VCaP (cell line): Measurements from ENCODE around the gene RAB36.

ENCODE experiments used
- H3K27ac ChIP-seq: fragments of 450-650 bp; 2 replicates; pipeline ENCODE4 v1.5.1; 2017
- TF ChIP-seq, protein P1 (sequence below): fragments of 450-650 bp; conservative IDR thresholded peaks from 2 replicates; pipeline ENCODE4 v1.5.1; 2017; ENCODE audit warnings: mild to moderate bottlenecking, moderate library complexity

RAB36 gene

DNA sequence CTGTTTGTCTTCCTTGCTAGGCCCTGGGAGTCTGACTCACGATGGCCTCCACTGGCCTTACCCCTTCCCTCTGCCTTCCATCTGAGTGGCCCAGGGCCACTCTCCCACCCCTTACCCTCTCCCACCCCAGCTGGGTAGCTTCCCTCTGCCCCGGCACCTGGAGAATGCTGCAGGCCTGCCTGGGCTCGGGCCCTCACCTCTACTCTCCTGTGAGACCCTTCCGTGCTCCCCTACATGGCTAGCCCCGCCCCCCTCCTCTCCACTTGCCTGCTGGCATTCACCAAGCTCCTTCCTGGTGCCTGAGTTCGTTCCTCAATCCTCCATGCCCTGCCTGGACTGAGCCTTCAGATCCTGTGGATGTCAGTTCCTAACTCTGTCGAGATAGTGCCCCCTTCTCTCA, 8.7 kb downstream of the RAB36 start:
- TF ChIP-seq, protein P1, sequence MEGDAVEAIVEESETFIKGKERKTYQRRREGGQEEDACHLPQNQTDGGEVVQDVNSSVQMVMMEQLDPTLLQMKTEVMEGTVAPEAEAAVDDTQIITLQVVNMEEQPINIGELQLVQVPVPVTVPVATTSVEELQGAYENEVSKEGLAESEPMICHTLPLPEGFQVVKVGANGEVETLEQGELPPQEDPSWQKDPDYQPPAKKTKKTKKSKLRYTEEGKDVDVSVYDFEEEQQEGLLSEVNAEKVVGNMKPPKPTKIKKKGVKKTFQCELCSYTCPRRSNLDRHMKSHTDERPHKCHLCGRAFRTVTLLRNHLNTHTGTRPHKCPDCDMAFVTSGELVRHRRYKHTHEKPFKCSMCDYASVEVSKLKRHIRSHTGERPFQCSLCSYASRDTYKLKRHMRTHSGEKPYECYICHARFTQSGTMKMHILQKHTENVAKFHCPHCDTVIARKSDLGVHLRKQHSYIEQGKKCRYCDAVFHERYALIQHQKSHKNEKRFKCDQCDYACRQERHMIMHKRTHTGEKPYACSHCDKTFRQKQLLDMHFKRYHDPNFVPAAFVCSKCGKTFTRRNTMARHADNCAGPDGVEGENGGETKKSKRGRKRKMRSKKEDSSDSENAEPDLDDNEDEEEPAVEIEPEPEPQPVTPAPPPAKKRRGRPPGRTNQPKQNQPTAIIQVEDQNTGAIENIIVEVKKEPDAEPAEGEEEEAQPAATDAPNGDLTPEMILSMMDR, result no peak
- H3K27ac ChIP-seq, result no peak overlapping the region

DNA sequence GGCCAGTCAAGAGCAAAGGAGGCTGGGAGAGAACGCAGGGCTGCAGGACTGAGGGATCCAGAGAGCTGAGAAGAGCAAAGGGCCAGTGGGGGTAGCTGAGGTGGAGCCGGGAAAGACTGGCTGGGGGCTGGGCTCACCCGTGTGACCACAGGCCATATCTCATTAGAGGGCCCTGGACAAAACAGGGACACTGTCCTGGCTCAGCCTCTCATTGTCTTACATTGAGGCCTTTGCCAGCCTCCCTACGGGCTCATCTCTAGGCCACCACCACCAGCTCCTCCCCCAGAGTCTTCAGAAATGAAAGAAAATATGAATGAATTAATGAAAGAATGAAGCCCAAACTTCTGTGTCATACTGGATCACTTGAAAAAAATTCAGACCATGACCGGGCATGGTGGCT, 9.2 kb downstream of the RAB36 start:
- TF ChIP-seq, protein P1, result no peak

DNA sequence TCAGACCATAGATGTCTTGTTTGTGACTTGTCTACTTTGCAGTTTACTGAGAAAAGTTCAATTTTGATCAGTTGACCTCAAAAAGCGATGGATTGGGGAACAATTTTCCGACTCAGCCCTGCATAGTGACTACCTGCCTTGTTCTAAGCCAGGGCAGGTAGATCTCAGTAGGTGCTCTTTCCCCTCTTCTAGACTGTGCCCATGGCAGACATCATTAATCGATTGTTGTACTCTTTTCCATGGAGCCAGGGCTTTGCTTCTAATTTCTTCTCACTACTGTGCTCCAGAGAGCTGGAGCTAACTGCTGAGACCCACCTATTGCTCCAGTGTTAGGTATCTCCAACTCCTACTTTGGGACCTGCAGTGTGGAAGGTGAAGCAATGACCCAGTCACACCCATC, 9.9 kb downstream of the RAB36 start:
- TF ChIP-seq, protein P1, result no peak
- H3K27ac ChIP-seq, result no peak overlapping the region

More for the DNA sequence above, 9.2 kb downstream of the RAB36 start:
- H3K27ac ChIP-seq, result no peak overlapping the region

DNA sequence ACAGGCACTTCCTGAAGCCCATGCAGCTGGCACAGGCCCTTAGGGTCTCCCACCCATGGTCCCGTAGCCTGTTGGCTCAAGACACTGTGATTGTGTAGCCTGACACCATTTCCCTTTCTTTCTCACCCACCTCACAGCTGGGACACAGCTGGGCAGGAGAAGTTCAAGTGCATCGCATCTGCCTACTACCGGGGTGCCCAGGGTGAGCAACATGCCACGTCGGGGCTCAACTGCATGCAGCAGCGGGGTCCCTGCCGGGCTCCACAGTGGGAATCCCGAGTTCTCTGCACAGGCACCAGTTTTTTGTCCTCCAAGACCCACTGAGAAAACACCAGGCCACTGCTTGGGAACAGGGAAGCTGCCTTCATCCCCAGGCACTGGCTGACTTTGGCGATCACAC, 10.6 kb downstream of the RAB36 start:
- H3K27ac ChIP-seq, result no peak overlapping the region
- TF ChIP-seq, protein P1, result no peak

DNA sequence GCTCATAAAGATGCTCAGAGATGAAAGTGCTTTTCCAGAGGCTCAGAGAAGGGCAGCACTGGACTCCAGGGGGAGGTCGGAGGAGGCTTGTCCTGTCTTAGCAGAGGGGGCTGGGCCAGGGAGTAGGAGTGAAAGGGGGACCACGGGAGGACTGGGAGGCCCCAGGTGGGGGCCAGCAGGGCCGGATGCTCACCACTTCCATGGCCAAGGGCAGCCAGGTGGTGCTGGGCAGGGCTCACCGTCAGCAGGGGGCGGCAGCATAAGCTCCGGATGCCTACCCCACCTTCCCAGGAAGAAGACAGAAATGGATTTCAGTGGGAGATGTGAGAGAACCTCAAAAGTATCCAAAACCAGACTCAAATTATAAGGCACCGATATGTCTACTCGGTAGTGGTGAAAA, 11.0 kb downstream of the RAB36 start:
- H3K27ac ChIP-seq, result no peak overlapping the region
- TF ChIP-seq, protein P1, result no peak

DNA sequence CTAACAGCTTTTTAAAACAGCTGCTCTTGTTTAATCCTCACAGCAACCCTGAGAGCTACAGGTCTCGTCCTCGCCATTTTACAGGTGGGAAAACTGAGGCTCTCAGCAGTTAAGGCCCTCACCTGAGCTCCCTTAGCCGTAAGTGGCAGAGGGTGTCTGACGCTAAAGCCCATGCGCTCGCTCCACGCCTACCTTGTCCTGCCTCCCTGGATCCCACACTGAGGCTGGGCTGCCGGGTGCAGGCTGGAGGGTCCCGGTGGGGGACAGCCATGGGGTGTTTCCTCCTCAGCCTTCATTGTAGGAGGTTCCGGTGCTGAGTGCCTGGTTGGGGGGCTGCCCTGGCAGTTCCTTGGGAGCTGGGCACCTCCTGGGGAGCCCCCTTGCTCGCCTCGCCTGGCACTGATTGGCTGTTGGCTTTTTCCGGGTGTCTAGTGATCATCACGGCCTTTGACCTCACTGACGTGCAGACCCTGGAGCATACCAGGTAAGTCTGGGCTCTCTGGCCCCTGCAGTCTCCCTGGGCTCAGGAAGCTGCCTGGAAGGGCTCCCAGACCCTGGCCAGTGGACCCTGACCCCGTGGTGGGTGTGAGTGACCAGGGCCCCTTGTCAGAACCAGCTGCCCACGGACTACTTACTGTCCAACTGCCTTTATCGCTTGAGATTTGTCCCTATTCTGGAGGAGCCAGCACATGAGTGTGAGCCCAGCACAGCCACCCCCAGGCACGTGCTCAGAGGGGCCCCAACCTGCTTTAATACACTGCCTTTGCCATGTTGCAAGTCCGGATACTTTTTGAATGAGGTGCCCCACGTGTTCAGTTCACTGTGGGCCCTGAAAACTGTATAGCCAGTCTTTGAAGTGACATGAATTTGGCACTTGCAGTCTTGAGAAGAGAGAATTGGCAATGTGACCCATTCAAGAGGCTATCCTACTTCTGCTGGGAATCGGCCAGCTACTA, 12.6 kb downstream of the RAB36 start:
- no peak overlapping the region for H3K27ac ChIP-seq
- TF ChIP-seq, protein P1, result no peak

DNA sequence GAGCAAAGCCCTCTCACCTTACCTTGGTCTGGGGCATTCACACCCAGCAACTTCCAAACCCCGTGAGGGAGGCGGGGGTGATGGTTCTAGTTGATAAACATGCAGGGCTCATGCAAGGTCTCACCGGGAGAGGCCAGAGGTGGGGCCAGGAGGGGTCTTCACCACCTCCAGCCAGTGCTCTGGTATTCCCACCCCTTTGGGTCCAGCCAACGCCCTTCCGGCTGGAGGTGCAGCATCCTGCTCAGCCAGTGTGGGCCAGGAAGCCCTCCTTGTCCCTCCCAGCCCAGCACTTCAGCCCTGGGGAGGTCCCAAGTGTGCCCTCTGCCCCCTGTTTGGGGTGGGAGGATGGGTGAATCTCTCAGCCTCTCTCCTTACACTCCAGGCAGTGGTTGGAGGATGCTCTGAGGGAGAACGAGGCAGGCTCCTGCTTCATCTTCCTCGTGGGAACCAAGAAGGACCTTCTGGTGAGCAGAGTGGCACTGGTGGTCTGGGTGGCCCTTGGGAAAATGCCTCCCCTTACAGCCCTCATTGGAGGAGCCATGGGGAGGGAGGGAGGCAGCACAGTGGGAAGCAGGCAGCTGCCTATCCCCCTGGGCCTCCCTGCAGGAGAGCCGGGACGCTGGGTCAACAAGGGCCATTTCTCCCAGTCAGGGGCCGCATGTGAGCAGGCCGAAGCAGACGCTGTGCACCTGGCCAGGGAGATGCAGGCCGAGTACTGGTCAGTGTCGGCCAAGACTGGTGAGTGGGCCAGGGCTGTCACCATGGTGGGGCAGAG, 13.4 kb downstream of the RAB36 start:
- no peak overlapping the region for H3K27ac ChIP-seq

More for the DNA sequence above, 13.4 kb downstream of the RAB36 start:
- TF ChIP-seq, protein P1, result no peak
